GM18498 (cell line): Measurements from ENCODE around the gene MCTP2.
"Not testable (repeated sequence)": the region's sequence is repeated elsewhere in the genome, so short reads cannot be mapped to it uniquely, and the experiment has no call there.

ENCODE experiments used
- ATAC-seq: cut with Tn5 transposase; IDR thresholded peaks from one replicate; pipeline ENCODE4 v1.9.1; 2021; ENCODE audit warnings: mild to moderate bottlenecking, moderate library complexity; ENCODE audit not compliant: unreplicated experiment

The MCTP2 gene

GRCh38 chr15:94445566-94446160 lies 214.3 kb downstream of the MCTP2 start:
- ATAC-seq: no peak

- no peak for ATAC-seq
Measured at GRCh38 chr15:94446441-94446840, 215.1 kb downstream of the MCTP2 start.

GRCh38 chr15:94451466-94451865 lies 220.1 kb downstream of the MCTP2 start:
- ATAC-seq: no peak

- ATAC-seq: no peak
Measured at GRCh38 chr15:94453227-94453988, 222.0 kb downstream of the MCTP2 start.

- no peak for ATAC-seq
Measured at GRCh38 chr15:94455297-94455696, 223.9 kb downstream of the MCTP2 start.

GRCh38 chr15:94456226-94456625 lies 224.9 kb downstream of the MCTP2 start:
- no peak for ATAC-seq

- no peak for ATAC-seq
Measured at GRCh38 chr15:94457661-94458060, 226.3 kb downstream of the MCTP2 start.

- ATAC-seq: no peak
Measured at GRCh38 chr15:94460624-94461023, 229.3 kb downstream of the MCTP2 start.

- no peak for ATAC-seq
Measured at GRCh38 chr15:94467034-94467433, 235.7 kb downstream of the MCTP2 start.

- ATAC-seq: no peak
Measured at GRCh38 chr15:94470492-94470891, 239.1 kb downstream of the MCTP2 start.

- ATAC-seq: no peak
Measured at GRCh38 chr15:94476686-94477085, 245.3 kb downstream of the MCTP2 start.

GRCh38 chr15:94477913-94478553 lies 246.7 kb downstream of the MCTP2 start:
- no peak for ATAC-seq

GRCh38 chr15:94478763-94479162 lies 247.4 kb downstream of the MCTP2 start:
- ATAC-seq: no peak

GRCh38 chr15:94480289-94480834 lies 249.0 kb downstream of the MCTP2 start:
- ATAC-seq: no peak

GRCh38 chr15:94485148-94485719 lies 253.9 kb downstream of the MCTP2 start:
- no peak for ATAC-seq

GRCh38 chr15:94487635-94488034 lies 256.3 kb downstream of the MCTP2 start:
- no peak for ATAC-seq

GRCh38 chr15:94493176-94493575 lies 261.8 kb downstream of the MCTP2 start:
- ATAC-seq: no peak

GRCh38 chr15:94493586-94493985 lies 262.2 kb downstream of the MCTP2 start:
- not testable (repeated sequence) for ATAC-seq

- ATAC-seq: no peak
Measured at GRCh38 chr15:94494732-94495131, 263.4 kb downstream of the MCTP2 start.

GRCh38 chr15:94503293-94503692 lies 271.9 kb downstream of the MCTP2 start:
- no peak for ATAC-seq

- no peak for ATAC-seq
Measured at GRCh38 chr15:94509259-94509658, 277.9 kb downstream of the MCTP2 start.
